ENCODE measurements around the gene MDGA2.
A peak's percentile ranks its signal among the peaks of the same experiment; 100 is the strongest.

MDGA2 gene

GRCh38 chr14:47541662-47542061 is 133.7 kb downstream of the MDGA2 start:
- no peak overlapping the region for H3K4me3 ChIP-seq (ENCODE audit: low read length)
- no peak for DNase-seq (ENCODE audit: low read depth)
- TF ChIP-seq CTCF (conservative IDR thresholded peaks at IDR 0.05; ENCODE audit: low read depth, low read length): no peak

GRCh38 chr14:47539031-47539461 is 136.4 kb downstream of the MDGA2 start:
- TF ChIP-seq CTCF (conservative IDR thresholded peaks at IDR 0.05; ENCODE audit: low read depth, low read length): peak; percentile 70
- no peak overlapping the region for H3K4me3 ChIP-seq (ENCODE audit: low read length)
- no peak for DNase-seq (ENCODE audit: low read depth)

- H3K4me3 ChIP-seq (ENCODE audit: low read length): no peak overlapping the region
- no peak for TF ChIP-seq CTCF (conservative IDR thresholded peaks at IDR 0.05; ENCODE audit: low read depth, low read length)
- DNase-seq (ENCODE audit: low read depth): no peak
Measured at GRCh38 chr14:47536341-47536740, 139.1 kb downstream of the MDGA2 start.

GRCh38 chr14:47526591-47527244 is 148.7 kb downstream of the MDGA2 start:
- no peak overlapping the region for H3K4me3 ChIP-seq (ENCODE audit: low read length)
- DNase-seq (ENCODE audit: low read depth): no peak
- no peak for TF ChIP-seq CTCF (conservative IDR thresholded peaks at IDR 0.05; ENCODE audit: low read depth, low read length)

GRCh38 chr14:47524524-47524923 is 150.9 kb downstream of the MDGA2 start:
- TF ChIP-seq CTCF (conservative IDR thresholded peaks at IDR 0.05; ENCODE audit: low read depth, low read length): no peak
- no peak for DNase-seq (ENCODE audit: low read depth)
- H3K4me3 ChIP-seq (ENCODE audit: low read length): no peak overlapping the region

GRCh38 chr14:47520382-47520781 is 155.0 kb downstream of the MDGA2 start:
- no peak for TF ChIP-seq CTCF (conservative IDR thresholded peaks at IDR 0.05; ENCODE audit: low read depth, low read length)
- no peak overlapping the region for H3K4me3 ChIP-seq (ENCODE audit: low read length)
- DNase-seq (ENCODE audit: low read depth): no peak

- H3K4me3 ChIP-seq (ENCODE audit: low read length): no peak overlapping the region
- DNase-seq (ENCODE audit: low read depth): no peak
- no peak for TF ChIP-seq CTCF (conservative IDR thresholded peaks at IDR 0.05; ENCODE audit: low read depth, low read length)
Measured at GRCh38 chr14:47511829-47512228, 163.6 kb downstream of the MDGA2 start.
